ENCODE measurements around the gene SUN5.

The SUN5 gene

DNA sequence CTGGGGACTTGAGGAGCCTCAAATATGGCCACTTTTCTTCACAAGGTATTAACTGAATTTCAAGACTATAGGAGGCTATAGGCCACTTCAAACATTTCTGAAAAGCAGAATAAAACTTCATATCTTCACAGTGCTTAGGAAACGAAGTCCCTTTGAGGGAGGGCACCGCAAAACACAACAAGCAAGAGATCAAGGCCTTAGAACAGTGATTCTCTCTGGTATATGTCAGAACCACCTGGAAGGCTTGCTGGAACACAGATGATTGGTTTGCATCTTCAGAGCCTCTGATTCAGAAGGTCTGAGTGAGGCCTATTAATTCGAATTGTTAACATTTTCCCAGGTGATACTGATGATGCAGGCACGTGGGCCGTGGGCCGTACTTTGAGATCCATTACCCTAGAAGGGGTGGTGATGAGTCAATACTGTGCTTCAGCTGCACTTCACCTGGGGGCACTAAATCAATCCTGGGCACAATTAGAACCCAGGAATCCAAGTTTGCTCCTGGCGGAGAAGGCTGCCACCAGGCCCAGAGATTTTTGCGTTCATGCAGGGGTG lies 10.7 kb downstream of the SUN5 start:
- DNase-seq (ENCODE audit: low spot score) = no peak

DNA sequence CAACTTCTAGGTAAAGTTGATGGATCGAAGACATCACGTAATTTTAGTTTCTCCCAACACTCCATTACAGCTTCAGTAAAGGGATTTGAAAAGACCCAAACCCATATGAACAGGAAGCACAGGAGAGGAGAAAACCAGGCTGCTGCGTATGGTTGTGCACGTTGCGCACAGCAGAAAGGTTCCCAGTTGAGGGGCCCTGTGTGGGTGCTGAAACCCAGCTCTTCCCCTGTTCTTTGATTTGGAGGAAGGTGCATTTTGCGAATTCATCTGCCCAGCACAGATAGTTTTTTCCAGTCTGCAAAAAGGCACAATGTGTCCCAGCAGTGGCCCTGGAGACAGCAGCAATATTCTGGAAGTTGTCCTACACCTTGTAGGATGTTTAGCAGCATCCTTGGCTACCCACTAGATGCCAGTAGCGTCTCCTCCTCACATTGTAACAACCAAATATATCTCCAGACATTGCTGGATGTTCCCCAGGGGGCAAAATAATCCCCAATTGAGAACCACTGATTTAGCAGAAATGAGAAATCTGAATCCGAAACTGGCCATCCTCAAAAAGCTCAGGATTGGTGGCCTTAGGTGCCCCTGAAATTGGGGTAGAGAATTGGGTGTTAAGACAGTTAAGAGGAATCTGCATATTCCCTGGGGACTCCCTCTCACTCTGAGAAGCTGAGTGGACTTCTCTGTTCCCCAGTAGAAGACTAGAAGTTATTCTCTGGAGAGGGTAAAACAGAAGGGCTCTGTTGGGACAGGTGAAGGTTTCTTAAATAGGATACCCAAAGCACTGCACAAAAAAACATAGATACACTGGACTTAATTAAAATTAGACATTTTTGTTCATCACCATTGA lies 12.2 kb downstream of the SUN5 start:
- DNase-seq (ENCODE audit: low spot score) = no peak

DNA sequence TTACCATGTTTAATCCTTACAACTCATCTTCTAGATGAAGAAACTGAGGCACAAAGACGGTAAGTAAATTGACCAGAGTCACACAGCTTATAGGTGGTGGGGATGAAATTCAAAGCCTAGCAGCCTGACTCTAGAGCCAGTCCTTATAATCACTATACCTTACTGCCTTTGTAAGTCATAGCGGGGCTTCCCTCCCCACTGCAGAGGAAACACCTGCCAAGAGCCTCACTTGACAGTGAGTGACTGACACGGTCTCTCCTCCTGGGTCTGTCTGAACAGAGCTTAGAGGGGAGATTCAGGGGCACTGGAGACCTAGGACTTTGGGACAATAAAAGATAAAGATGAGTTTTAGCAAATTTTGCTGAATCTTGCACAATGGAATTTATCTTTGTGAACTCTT lies 12.8 kb downstream of the SUN5 start:
- no peak for DNase-seq (ENCODE audit: low spot score)

DNA sequence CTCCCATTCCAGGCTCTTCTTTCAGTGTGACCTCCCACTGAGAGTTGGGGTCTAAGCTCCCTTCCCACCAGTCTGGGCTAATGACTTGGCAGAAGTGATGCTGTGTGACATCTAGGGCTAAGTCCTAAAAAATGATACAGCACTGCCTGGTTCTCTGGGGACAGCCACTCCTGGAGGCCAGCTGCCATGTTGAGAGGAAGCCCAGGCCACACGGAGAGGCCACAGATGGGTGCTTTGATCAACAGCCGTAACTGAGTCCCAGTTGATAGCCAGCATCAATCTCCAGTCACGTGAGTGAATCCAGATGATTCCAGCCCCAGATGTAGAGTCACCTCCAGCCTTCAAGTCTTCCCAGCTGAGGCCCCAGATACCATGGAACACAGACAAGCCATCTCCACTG lies 13.8 kb downstream of the SUN5 start:
- no peak for DNase-seq (ENCODE audit: low spot score)

DNA sequence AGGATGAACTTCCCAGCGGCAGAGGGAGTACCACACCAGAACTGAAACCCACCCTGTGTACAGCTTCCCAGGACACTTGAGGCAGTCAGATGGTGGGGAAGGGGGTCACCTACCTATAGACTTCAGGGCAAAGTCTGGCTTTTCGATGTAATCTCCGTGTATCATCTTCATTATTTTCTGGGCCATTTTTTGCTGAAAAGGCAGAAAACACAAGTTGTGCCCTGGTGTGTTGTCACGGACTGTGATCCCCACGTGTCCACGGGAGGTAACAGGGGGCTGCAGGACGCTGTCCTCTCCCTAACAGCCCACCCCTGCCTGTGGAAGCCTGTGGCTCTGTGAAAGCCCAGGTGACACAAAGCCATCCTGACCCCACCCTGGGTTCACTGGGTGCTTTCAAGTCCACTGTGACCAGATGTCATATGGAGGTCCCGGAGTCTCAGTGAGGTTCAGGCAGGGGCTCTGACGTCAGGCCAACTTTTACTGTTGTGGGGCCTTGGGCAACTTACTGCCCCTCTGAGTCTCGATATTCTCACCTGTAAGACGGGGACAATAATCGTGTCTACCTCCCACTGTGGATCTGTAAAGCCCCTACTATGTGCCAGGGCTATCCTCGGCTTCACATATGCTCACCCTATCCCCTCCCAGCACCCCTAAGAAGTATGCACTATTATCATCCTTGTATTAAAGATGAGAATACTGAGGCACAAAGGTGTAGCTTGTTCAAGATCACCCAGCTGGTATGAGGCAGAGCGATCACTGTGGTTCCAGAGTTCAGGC lies 14.5 kb downstream of the SUN5 start:
- no peak for DNase-seq (ENCODE audit: low spot score)

DNA sequence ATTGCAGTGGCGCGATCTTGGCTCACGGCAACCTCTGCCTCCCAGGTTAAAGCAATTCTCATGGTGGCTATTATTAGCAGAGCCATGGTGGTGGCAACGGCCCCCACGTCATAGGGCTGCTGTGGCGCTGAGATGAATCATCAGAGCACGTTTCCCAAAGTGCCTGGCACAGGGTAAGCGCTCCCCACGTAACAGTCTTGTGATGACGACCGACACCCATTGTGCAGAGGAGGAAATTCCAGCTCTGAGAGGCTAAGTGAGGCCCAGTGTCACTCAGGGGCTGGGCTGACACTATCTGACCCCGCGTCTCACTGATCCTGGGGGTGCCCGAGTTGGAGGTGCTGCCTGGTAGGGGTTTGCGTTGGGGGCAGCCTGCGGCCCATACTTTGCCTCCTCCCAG lies 16.2 kb downstream of the SUN5 start:
- DNase-seq (ENCODE audit: low spot score) = no peak

DNA sequence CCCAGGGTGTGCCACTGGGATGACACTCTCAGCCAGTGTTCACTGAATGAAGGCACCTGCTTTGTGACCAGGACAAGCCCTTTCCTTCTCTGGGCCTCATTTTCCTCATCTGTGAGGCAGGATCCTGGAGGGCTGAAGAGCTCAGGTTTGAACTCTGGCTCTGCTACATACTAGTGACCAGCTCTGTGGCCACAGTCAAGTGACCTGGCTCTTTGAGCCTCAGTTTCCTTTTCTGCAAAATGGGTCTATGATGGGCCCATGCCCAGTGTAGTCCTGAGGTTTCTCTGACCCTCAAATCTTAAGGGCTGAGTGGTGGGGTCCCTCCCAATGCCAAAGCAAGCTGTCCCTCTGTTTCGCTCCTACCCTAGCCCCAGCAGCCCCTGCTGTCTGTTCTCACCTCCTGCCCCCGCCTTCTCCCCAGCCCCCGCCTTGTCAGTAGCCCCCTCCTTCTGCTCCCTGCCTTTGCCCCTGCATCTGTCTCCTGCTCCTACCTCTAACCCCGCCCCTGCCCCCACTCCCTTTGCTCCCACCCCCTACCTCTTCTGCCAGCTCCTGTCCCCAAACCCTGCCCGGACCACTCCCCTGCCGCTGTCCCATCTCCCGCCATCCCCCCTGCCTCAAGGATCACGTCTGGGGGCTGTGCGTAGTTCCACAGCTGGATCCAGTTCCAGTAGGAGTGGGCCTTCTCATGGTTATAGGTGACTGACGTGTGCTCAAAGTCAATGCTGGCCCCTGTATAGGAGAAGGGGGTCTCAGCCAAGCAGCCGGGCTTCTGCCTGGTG lies 17.0 kb downstream of the SUN5 start:
- no peak for DNase-seq (ENCODE audit: low spot score)

DNA sequence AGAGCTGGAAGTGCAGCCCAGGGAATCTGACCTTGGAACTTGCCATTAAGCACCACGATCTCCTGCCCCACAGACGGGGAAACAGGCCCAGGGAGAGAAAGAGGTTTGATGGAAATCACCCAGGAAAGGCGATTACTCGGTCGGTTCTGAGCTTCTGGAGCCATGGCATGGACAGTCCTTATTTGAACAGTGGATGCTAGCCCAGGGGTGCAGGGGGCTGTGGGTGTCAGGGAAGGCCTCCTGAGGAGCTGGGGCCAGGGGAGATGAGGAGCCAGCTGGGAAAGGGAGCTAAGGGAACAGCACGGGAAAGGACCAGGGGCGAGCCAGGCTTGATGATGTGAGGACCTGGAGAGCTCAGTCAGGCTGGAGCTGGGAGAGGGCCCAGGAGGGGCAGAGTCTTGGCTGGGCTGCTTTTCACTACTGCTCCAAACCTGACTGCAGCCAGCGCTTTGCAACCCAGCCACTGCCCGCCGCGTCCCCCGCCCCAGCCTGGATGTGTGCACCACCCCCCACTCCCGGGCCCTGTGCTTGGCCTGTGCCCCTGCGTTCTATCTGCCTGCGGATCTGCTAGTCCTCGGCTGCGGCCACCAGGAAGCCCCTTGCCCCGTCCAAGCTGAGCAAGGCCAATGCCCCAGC lies 17.8 kb downstream of the SUN5 start:
- DNase-seq (ENCODE audit: low spot score) = no peak

DNA sequence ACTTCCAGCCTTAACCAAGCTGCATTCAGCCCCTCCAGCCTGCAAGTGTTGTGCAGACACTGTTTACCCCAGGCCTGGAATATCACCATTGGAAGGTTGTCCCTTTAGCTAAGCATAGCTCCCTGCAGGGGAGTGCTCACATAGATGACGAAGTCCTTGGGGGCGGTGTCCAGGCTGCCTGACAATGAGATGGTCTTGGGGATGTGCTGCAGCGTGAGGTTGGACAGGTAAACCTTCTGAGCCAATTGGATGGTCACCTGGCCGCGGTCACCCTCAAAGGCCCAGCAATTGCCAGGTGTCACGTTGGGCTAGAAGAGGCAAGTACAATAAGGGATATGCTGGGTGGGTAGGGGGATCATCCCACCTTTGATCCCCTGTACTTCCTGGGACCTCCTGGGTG lies 18.6 kb downstream of the SUN5 start:
- no peak for DNase-seq (ENCODE audit: low spot score)

DNA sequence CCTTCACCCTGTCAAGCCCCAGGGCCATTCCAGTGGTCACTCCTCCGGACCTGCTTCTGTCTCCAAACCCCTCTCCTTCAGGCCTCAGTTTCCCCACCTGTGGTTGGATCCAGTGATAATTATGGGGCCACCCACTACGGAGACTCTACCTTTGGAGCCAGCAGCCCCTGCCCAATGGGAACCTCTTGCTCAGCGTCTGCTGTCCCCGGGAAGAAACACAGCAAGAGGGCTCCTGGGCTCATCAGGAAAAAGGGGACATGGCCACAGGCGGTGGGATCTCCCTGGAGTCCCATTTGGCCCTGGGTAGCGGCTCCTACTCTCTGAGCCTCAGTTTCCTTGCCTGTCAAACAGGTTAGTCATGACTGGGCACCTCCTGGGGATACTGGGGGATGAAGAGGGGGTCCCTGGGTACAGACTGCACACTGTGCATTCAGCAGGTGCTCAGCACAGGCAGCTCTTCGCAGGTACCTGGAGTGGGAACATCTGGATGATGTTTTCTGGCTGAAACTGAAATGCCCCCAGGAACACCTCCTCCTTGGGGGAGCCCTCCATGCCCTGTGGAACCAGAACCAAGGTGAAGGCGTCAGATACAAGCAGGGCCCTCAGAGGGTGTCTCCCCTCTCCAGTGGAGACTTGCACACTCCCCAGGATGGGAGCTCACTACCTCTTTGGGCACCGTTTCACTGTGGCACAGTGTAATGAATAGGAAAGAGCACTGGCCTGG lies 19.4 kb downstream of the SUN5 start:
- DNase-seq (ENCODE audit: low spot score) = no peak

DNA sequence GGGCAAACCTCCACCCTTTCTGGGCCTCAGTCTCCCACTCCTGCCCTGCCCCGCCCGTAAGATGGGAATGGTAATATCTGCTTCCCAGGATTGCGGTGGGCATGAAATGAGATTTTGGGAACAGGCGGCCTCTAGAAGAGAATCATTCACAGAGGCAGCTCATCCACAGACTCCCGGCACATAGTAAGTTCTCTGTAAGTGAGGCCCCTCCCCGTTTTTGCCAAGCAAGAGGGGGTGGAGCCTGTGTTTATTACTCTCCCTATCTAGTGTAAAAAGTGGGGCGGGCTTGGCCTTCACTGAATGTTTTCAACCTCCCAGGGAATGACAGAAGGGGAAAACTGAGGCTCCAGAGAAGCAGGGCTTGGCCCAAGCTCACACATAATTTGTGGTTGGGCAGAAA lies 20.0 kb downstream of the SUN5 start:
- DNase-seq (ENCODE audit: low spot score) = no peak

DNA sequence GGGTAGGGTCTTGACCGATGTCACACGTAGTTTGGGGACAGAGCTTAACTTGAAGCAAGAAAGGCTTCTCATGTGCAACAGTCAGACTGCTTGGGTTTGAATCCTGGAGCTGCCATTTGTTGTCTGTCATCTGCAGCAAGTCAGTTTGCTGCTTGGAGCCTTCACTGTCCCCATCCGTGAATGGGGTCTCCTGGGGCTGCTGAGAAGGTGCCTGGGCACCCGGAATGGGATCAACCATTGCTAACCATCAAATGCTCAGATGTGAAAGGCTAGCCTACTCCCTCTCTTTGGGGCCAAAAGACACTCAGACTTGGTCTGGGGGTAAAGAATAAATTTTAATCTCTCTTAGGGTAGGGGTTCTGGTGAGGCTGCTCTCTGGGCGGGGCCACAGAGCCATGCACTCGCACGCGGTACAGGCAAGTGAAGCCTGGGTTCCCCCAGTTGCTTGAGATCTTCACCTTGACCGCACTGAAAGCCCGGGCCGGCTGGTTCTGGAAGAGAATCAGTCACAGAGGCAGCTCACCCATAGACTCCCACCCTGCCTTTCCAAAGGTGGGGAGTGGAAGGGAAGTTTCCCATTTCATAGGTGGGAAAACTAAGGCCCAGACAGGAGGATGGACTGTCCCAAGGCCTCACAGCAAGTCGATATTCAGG lies 20.6 kb downstream of the SUN5 start:
- no peak for DNase-seq (ENCODE audit: low spot score)

DNA sequence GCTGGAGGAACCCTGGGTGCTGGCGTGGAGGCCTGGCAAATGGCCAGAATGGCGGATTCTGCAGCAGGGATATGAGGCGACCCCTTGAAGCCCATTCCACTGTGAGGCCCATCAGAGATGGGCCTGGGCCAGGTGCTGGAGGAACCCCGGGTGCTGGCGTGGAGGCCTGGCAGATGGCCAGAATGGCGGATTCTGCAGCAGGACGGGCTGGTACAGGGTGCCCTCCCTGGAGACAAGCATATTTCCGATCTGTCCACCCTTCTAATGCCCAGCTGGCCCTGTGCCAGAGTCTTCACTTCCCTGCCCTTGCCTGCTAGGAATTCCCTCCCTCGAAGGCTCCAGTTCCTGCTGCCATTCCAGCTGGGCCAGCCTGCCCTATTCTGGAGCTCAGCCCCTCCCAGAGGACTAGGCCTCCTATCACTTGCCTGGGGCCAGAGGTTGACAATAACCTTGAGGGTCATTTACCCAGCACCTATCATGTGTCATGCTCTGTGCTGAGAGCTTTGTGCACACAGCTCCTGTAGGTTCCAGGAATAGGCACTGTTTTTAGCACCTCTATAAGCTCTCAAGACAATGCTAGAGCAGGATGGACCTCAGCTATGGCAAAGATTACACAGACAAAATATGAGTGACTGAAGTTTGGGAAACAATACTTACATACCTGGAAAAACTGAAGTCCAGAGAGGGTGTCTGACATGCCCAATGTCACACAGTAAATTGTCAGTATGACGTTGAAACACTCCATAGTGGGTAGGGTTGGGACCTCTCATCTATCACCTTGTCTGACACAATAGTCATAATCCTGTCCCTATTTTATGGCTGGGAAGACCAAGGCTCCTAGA lies 21.4 kb downstream of the SUN5 start:
- DNase-seq (ENCODE audit: low spot score) = no peak

DNA sequence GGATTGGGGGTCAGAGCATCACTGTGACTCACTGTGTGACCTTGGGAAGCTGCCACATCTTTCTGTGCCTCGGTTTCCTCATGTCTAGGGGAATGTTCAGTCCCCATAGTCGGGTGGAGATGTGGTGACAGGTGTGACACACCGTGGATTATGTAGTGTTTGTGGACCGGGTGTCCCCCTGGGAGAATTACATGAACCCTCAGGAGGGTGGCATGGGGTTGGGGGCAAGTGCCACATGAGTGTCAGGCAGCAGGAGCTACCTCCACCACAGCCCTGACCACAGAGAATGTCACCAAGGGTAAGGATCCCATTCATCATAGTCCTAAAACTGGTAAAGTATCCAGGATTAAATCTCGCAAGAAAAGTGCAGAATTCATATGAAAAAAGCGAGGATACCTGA lies 23.2 kb downstream of the SUN5 start:
- no peak for DNase-seq (ENCODE audit: low spot score)

DNA sequence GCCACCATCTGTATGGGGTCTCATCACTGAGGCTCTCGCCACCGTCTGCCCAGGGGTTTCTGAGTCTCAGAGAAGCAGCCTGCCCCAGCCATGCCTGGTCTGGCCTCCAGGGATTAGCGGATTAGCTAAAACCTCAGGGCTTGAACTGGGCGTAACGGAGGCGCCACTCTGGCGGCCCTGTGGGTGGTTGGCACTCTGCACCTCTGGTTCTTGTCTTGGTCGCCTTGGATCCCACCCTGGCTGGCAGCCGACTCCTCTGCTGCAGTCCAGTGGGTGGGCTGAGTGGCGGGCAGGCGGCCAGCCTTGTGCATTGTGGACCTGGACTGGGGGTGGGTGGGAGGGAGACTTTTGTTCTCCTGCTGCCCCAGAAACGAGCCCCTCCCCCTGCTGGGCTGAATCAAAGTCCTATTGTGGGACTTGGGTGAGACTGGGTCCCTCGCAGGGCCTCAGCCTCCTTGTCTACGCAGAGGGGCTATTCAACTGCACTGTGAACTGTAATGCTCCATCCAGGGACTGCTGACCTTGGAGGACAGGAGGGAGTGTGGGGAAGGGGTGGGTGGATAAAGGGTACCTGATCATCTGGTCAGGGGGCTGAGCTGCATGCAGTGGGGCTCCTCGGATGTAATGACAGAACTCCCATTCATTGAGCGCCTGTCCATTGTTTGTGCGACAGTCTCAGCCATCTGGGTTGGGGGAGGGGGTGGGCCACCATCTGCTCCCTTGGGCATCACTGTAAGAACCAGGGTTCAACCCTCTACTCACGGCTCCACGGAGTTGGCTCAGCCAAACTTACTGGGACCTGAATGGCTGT lies 23.9 kb downstream of the SUN5 start:
- DNase-seq (ENCODE audit: low spot score) = no peak

DNA sequence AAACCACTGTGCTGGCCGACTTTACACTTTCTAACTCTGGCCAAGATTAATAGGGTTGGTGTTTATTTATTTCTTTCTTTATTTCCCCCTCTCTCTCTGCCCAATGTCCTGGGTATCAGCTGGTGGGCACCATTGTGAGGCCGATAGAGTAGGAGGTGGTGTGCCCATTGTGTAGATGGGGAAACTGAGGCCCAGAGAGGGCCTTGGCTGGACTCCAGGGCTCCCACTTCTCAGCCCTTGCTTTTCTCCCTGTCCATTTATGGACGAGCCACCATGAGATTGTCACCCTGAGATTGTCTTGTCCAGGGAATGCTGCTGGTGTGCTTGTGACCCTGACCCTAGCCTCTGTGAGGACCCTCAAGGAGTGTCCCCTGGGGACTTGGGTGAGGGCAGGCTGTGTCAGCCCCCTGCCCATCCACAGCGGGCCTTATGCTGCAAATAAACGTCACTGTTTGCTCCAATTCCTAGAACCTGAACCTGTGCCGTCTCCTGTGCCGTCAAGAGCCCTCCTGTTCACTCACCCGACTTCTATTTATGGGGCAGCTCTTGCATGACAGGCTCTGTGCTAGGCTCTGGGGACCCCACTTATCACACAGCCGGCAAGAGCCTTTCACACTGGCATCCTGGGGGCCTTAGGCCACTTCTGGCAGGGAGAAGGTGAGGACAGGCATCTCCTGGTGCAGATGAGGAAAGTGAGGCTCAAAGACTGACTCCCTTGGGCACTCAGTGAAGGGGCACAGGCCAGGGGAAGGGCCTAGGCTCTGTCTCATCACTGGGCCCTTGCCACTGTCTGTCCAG lies 24.8 kb downstream of the SUN5 start:
- DNase-seq (ENCODE audit: low spot score) = no peak

DNA sequence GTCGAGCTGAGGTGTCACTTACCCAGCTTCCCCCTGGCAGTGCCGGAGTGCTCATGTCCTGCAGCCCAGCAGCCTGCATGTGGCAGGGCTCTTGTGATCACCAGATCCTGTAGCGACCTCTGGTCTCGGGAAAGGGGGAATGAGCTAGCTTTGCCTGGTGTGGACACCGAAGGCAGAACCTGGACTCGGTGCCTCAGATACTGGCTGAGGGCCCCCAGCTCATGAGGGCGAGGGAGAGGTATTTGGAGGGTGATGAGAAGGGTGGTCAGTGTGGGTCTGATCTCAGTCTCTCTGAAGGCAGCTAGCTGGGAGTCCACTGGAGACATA lies 26.3 kb downstream of the SUN5 start:
- no peak for DNase-seq (ENCODE audit: low spot score)

DNA sequence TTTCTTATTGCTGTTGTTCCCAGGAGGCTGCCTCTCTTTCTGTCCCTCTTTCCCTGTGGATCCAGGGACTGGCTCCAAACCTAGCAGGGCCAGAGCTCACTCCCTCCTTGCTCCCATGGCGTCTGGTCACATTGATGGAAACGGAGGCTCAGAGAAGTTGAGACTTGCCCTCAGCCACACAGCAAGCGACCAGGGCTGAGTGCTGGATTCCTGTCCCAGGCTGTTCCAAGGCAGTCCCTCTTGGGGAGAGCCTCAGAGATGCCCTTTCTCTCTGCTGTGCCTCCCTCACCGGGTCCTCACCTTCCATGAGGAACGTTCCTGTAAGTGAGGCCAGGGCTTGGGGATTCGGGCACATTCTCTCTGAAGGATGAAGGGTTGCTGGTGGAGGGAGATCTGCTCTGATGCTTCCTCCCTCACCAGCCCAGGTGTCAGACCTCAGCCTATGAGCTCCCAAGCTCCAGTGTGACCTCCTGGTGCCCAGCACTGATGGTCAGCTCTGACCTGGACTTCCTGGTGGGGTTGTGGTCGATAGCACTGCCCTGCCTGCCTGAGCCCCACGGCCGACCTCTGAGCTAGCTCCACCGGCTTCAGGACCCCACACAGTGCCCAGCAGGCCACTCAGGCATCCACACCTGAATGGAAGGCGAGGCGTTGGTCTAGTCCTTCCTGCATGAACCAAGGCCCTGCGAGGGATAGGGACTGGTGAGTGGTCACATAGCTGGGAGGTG lies 26.8 kb downstream of the SUN5 start:
- DNase-seq (ENCODE audit: low spot score) = no peak
